Endothelial cell of umbilical vein (primary cell): ENCODE data around the gene ZNF143.

Experiments used
- CTCF ChIP-seq, 2 donors: IDR thresholded peaks; 1 replicate in 1 of 2; 2 replicates in 1 of 2; pipeline ENCODE4 v1.5.1; 2011; ENCODE audit warnings: low read length in 2 of 2, mild to moderate bottlenecking in 2 of 2, moderate library complexity in 2 of 2, control low read depth in 1 of 2, inconsistent platforms in 1 of 2, low read depth in 1 of 2; ENCODE audit not compliant: insufficient read depth in 1 of 2; ENCODE audit errors: extremely low read depth in 1 of 2
- EZH2 ChIP-seq: IDR thresholded peaks from 2 replicates; pipeline ENCODE4 v1.6.1; 2012; ENCODE audit warnings: borderline replicate concordance, low read depth, mild to moderate bottlenecking, moderate library complexity, low read length, inconsistent platforms; ENCODE audit not compliant: severe bottlenecking
- GATA2 ChIP-seq: IDR thresholded peaks from 2 replicates; pipeline ENCODE4 v1.7.0; 2011; ENCODE audit warnings: low read depth, mild to moderate bottlenecking, moderate library complexity, mixed read lengths, low read length; ENCODE audit not compliant: insufficient read length, insufficient read depth
- JUN ChIP-seq: IDR thresholded peaks from 2 replicates; pipeline ENCODE4 v1.6.1; 2011; ENCODE audit warnings: borderline replicate concordance, low read depth; ENCODE audit not compliant: insufficient read length, insufficient read depth
- MAX ChIP-seq: IDR thresholded peaks from 2 replicates; pipeline ENCODE4 v1.6.1; 2011; ENCODE audit not compliant: insufficient read depth, insufficient read length
- POLR2AphosphoS5 ChIP-seq: IDR thresholded peaks from 2 replicates; pipeline ENCODE4 v1.6.1; 2012; ENCODE audit warnings: low read depth, mild to moderate bottlenecking, control low read depth, low read length, moderate library complexity; ENCODE audit not compliant: insufficient read depth

GRCh38 chr11:9516113-9516512, 55.3 kb downstream of the ZNF143 start:
- TF ChIP-seq MAX (no peak), CTCF (IDR thresholded peaks at IDR 0.05; ENCODE audit: extremely low read depth in 1 of 2, insufficient read depth in 1 of 2, low read depth in 1 of 2, low read length in 2 of 2) (no peak), GATA2 (no peak), EZH2 (no peak), JUN (no peak), POLR2AphosphoS5 (no peak)
